Body of pancreas (tissue), 4 donors: Measurements from ENCODE around the gene A4GNT. TPM values are rescaled to one million over a fixed set of nuclear protein-coding genes. Genes with fewer than 3 reads are reported as not detected.
"Not testable (repeated sequence)": the region's sequence is repeated elsewhere in the genome, so short reads cannot be mapped to it uniquely, and the experiment has no call there.

Experiments
- ATAC-seq: fragments of 150-250 bp; one replicate; pipeline ENCODE4 v1.9.1; 2016
- DNase-seq, 4 donors: peaks; one replicate each; pipeline ENCODE4 v3.0.0-alpha.2; 2019
- H3K27ac ChIP-seq, 4 donors: fragments of 200-600 bp; sonication (generic); 1 replicate in 3 of 4; 2 replicates in 1 of 4; pipeline versions ENCODE4 v1.5.1 to v1.6.1; 2016 to 2019; ENCODE audit warnings: mild to moderate bottlenecking in 1 of 4, mixed read lengths in 1 of 4, moderate library complexity in 1 of 4
- H3K27me3 ChIP-seq, 2 donors: fragments of 200-600 bp; sonication (generic); one replicate each; pipeline ENCODE4 v1.6.0; 2016; ENCODE audit warnings: mild to moderate bottlenecking in 1 of 2
- H3K36me3 ChIP-seq, 2 donors: fragments of 200-600 bp; sonication (generic); replicated peaks in 1 of 2; 2 replicates each; pipeline ENCODE4 v1.5.1; 2016; ENCODE audit warnings: low read depth in 2 of 2; ENCODE audit not compliant: insufficient read depth in 1 of 2
- H3K4me1 ChIP-seq: fragments of 200-600 bp; sonication (generic); one replicate; pipeline ENCODE4 v1.6.0; 2016
- H3K4me3 ChIP-seq, 2 donors: fragments of 200-600 bp; sonication (generic); 1 replicate in 1 of 2; 2 replicates in 1 of 2; pipeline ENCODE4 v1.5.1; 2016 to 2019
- H3K9me3 ChIP-seq, 3 donors: fragments of 200-600 bp; sonication (generic); 1 replicate in 2 of 3; 2 replicates in 1 of 3; pipeline ENCODE4 v1.5.1; 2016
- POLR2A ChIP-seq, 3 donors: fragments of 450-650 bp; IDR thresholded peaks; one replicate each; pipeline ENCODE4 v1.6.1; 2016; ENCODE audit warnings: antibody characterized with exemption in 3 of 3, mild to moderate bottlenecking in 2 of 3
- WGBS, 2 donors: methylation state at CpG; one replicate each; pipeline ENCODE4 v1.1.5; 2017; 5-methylcytosine and 5-hydroxymethylcytosine counted together
- intact Hi-C: fragments of 100-400 bp; cut with DNase I; formaldehyde crosslinking; loops from one replicate; pipeline ENCODE4 v1.15.1; 2023
- total RNA-seq, 2 donors: library from RNA; depleted of rRNA; stranded (reverse); fragments of >200 nt; gene quantifications; one replicate each; pipeline ENCODE4 v1.1.0, GENCODE V29; 2016
- TF ChIP-seq, protein P1 (sequence below), 7 experiments: fragments of 450-650 bp in 4 of 7; fragments of 200-600 bp in 3 of 7; sonication (generic) in 3 of 7; IDR thresholded peaks; one replicate each; pipeline ENCODE4 v1.5.1; 2016 to 2019; ENCODE audit warnings: antibody characterized with exemption in 7 of 7

Gene A4GNT
- total RNA-seq, 2 donors from 2014 or later = 1.8 to 4.0 TPM

DNA sequence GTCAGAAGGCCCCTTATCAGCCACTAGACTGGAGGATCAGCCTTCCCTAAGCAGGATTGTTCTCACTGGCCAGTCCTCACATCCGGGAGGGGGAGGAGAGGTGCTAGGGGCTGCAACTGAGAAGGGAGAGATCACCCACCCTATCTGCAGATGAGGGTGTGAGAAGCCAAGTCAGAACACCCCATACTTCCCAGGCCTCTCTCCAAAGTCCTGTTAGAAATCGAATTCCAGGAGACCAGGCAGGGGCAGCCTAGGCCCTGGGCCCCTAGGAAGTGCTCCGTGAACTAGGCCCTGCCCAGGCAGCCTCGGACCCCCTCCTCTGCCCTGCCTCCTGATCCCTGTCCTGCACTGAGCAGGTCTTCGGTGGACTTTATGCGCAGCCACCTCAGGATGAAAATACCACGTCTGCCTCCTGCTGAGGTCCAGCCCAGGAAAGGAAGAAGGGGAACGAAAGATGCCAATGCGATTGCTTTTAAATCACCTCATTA, 17.7 kb downstream of the A4GNT start:
- no peak for TF ChIP-seq POLR2A (IDR thresholded peaks at IDR 0.05)
- TF ChIP-seq, protein P1, sequence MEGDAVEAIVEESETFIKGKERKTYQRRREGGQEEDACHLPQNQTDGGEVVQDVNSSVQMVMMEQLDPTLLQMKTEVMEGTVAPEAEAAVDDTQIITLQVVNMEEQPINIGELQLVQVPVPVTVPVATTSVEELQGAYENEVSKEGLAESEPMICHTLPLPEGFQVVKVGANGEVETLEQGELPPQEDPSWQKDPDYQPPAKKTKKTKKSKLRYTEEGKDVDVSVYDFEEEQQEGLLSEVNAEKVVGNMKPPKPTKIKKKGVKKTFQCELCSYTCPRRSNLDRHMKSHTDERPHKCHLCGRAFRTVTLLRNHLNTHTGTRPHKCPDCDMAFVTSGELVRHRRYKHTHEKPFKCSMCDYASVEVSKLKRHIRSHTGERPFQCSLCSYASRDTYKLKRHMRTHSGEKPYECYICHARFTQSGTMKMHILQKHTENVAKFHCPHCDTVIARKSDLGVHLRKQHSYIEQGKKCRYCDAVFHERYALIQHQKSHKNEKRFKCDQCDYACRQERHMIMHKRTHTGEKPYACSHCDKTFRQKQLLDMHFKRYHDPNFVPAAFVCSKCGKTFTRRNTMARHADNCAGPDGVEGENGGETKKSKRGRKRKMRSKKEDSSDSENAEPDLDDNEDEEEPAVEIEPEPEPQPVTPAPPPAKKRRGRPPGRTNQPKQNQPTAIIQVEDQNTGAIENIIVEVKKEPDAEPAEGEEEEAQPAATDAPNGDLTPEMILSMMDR (IDR thresholded peaks at IDR 0.05) = no peak
- peak overlapping the region; percentile 70 to 93 (median 86) for H3K27ac ChIP-seq
- 34 to 40% methylated on average over 9 of the region's 9 CpGs for WGBS, 2 donors
- no peaks in the 10 kb centered on the region for H3K36me3 ChIP-seq
- DNase-seq = no peak
- no peak for ATAC-seq
- no peaks in the 10 kb centered on the region for H3K27me3 ChIP-seq
- H3K9me3 ChIP-seq = no peaks in the 10 kb centered on the region
- H3K4me1 ChIP-seq = peaks cover 17% of the 10 kb centered on the region
- intact Hi-C loops = no loop called here
- H3K4me3 ChIP-seq = no peak overlapping the region

DNA sequence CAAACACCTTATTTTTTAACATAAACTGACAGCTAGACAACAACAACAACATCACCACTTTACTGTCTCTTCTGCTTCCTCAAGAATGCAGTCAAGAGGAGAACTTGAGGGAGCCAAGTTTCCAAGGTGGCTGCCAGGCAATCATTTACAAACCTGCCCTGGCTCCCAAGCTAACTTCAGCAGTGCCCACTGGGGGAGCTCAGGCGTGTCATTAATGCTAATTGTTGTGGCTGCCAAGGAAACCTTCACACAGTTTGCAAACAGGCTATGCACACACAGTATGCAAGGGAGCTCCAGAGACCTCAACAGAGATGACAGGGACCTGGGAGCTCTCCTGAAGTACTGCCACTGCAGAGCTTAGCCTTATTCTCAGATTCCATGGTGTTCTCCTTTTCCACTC, 18.9 kb downstream of the A4GNT start:
- TF ChIP-seq POLR2A (IDR thresholded peaks at IDR 0.05) = no peak
- TF ChIP-seq, protein P1 (IDR thresholded peaks at IDR 0.05) = peak in 1 of 7 experiments; percentile 9
- H3K27ac ChIP-seq = peak overlapping the region in 3 of 4 donors; percentile 70 to 93 (median 84)
- DNase-seq = peak; percentile 27 to 57 (median 50)
- WGBS, 2 donors = 29 to 55% methylated on average over 1 of the region's 1 CpG
- no peaks in the 10 kb centered on the region for H3K27me3 ChIP-seq
- ATAC-seq = peak; percentile 18
- no peaks in the 10 kb centered on the region for H3K9me3 ChIP-seq
- intact Hi-C loops = no loop called here
- H3K4me1 ChIP-seq = peaks cover 12% of the 10 kb centered on the region
- H3K36me3 ChIP-seq = no peaks in the 10 kb centered on the region
- no peak overlapping the region for H3K4me3 ChIP-seq

DNA sequence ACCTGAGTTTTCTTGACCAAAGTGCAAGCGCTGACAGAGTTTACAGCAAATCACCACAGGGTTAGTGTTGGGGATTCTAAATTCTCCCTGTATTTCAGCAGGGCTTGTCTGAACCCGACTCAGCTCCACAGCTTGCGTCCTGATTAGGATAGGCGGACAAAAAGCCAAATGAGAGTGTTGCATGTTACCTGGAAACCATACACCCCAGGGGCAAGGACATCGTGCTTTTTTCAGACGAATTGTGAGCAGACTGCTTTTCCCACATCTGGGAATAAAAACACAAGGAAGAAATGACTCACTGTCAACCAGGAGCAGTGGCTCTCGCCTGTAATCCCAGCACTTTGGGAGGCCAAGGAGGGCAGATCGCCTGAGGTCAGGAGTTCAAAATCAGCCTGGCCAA, 19.8 kb downstream of the A4GNT start:
- H3K4me1 ChIP-seq = peaks cover 11% of the 10 kb centered on the region
- no peak for ATAC-seq
- DNase-seq = no peak
- 57 to 77% methylated on average over 8 of the region's 8 CpGs for WGBS, 2 donors
- no peaks in the 10 kb centered on the region for H3K36me3 ChIP-seq
- H3K9me3 ChIP-seq = no peaks in the 10 kb centered on the region
- no peak overlapping the region for H3K4me3 ChIP-seq
- no peaks in the 10 kb centered on the region for H3K27me3 ChIP-seq
- H3K27ac ChIP-seq = peak overlapping the region in 2 of 4 donors; percentile 84 to 93
- TF ChIP-seq, protein P1 (IDR thresholded peaks at IDR 0.05) = no peak
- TF ChIP-seq POLR2A (IDR thresholded peaks at IDR 0.05) = no peak
- intact Hi-C loops = no loop called here

DNA sequence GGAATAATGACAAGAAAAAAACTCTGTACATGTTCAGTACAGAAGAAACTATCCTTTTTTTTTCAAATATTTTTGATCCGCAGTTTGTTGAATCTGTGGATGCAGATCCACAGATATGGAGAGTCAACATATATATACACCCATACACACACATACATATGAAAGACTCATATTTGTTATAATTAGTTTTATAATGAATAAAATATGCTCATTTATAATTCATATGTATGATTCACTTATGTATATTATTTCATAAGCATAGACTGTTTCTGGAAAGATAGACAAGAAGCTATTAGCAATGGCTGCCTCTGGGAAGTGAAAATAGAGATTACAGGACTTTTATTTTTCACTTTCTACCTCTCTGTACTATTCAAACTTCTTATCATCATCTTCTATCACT, 26.6 kb downstream of the A4GNT start:
- intact Hi-C loops = no loop called here
- no peak for TF ChIP-seq POLR2A (IDR thresholded peaks at IDR 0.05)
- TF ChIP-seq, protein P1 (IDR thresholded peaks at IDR 0.05) = no peak
- 96 to 100% methylated on average over 1 of the region's 1 CpG for WGBS, 2 donors
- Histone ChIP-seq H3K4me3 (no peak overlapping the region), H3K27me3 (no peaks in the 10 kb centered on the region), H3K9me3 (no peaks in the 10 kb centered on the region), H3K27ac (no peak overlapping the region), H3K36me3 (no peaks in the 10 kb centered on the region), H3K4me1 (no peaks in the 10 kb centered on the region)
- no peak for ATAC-seq
- no peak for DNase-seq

DNA sequence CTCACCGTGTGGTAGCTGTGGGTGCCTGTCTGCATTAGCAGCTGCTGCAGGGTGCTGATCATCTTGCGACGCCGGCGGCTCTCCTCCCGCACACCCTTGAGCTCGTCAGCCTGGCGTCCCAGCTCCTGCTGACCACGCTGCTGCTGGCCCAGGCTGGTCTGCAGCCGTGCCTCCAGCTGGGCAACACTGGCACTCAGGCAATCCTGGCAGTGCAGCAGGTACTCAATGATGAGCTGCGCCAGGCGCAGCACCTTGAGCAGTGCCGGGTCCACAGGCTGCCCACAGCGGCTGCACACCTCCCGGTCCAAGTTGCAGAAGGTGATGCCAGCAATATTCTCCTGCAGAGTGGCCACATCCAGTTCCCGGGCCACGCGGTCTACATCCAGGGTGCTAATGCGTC, 28.7 kb downstream of the A4GNT start:
- ATAC-seq (no peak), DNase-seq (no peak)
- no peak overlapping the region for H3K4me3 ChIP-seq
- WGBS, 2 donors = 90 to 100% methylated on average over 1 to 16 of the region's 19 CpGs
- TF ChIP-seq POLR2A (IDR thresholded peaks at IDR 0.05) = no peak
- no peak overlapping the region for H3K27ac ChIP-seq
- H3K9me3 ChIP-seq = no peaks in the 10 kb centered on the region
- H3K36me3 ChIP-seq = no peaks in the 10 kb centered on the region
- intact Hi-C loops = no loop called here
- no peaks in the 10 kb centered on the region for H3K27me3 ChIP-seq
- H3K4me1 ChIP-seq = peaks cover 2% of the 10 kb centered on the region

DNA sequence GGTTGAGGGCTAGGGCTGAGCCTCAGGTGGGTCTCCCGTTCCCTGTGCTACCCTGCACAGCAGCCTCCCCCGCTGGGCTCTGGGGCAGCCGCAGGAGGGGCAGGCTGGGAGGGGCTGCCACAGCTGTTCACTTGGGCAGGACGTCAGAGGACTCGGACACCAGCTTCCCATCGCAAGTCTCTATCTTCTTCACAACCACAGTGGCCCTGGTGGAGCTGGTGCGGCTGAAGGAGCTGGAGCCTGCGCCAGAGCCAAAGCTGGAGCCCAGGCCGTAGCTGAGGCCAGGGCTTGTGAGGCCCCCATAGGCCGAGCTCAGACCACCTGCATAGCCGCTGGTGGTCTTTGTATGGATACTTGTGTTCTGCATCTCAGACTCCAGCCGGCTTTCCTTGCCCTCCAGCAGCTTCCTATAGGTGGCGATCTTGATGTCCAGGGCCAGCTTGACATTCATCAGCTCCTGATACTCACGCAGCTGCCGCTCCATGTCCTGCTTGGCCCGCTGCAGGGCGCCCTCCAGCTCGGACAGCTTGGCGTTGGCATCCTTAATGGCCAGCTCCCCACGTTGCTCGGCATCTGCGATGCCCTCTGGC, 30.7 kb downstream of the A4GNT start:
- H3K4me3 ChIP-seq, DNase-seq, ATAC-seq, H3K9me3 ChIP-seq, H3K36me3 ChIP-seq, H3K27me3 ChIP-seq, intact Hi-C loops, H3K27ac ChIP-seq, H3K4me1 ChIP-seq: not testable (repeated sequence)
- 81% methylated on average over 18 to 22 of the region's 22 CpGs for whole genome bisulfite sequencing, 2 donors
